ENCODE measurements around the gene COL23A1. TPM values are rescaled to one million over a fixed set of nuclear protein-coding genes. Genes with fewer than 3 reads are reported as not detected.

The COL23A1 gene
- 0.81 and 2.1 TPM in 2 replicates for polyA plus RNA-seq

DNA sequence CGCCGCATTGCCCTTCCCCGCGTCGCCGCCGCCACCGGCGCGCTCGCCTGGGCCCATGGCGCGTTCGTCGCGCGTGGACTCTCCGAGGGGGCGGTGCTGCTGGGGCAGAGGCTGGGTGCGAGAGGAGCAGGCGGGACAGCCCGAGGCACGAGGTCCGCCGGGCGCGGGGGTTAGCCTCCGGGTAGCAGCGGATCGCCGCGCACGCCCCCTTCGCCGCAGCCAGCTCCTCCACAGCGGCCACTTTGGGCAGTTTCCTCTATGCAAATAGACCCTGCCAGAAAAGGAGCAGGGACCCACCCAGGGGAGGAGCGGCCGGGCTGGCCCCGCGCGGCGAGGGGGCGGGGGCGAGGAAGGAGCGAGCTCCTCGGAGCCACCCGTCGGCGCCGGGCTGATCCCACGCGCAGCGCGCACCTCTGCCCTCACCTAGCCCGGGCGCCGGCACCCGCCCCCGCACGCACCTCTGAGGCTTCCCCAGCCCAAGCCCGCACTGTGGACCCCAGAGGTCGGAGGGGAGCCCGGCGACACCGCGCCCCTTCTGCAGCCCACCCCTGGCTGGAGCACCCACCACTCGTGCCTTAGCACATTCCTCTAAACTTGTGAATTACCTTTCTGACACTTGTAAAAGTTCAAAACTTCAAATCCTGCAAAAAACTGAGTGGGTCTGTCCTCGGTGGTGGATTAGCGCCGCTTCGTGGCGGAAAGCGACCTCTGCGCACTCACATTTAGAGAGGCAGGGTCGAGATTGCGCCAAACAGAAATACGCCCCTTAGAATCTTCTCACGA is at the start of gene COL23A1:
Gene COL23A1, minus strand, starts transcription at position 253 of the 783 bp plus-strand sequence.

DNA sequence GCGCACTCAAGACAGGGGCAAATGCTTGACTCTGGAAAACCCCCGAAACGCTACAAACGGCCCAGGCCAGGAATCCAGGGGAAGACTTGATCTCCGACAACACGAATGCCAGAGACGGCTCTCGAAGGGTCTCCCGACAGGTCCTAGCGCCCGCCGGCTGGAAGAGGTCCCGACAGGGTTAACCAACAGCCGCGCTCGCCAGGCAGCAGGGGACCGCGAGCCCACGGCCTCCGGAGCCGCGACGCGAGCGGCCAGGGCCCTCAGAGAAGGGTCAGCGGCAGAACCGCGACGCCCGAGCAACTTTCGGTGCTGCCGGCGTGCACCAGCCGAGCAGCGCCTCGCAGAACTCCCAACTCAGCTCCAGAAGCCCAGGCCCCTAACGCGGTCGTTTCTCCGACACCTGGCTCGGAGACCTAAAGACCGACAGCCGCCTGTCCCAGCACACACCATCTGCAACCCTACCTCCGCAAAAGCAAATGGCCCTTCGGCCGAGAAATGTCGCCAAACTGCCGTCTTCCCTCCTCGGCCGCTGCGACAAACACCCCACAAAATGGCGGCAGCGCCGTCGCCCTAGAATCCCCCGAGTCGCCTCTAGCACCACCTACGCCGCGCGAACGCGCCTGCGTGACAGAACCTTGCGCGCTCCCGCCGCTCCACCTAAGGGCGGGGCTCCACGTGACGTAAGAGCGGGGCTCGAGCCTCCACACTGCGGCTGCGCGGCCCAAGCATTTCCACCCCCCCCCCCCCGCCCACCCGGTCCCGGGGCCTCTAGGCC is 36.5 kb upstream of the COL23A1 start, which contains the start of gene CLK4:
Gene CLK4, minus strand, starts transcription at position 567 of the 775 bp plus-strand sequence. CDS start 3,634 bp downstream, outside the sequence.

DNA sequence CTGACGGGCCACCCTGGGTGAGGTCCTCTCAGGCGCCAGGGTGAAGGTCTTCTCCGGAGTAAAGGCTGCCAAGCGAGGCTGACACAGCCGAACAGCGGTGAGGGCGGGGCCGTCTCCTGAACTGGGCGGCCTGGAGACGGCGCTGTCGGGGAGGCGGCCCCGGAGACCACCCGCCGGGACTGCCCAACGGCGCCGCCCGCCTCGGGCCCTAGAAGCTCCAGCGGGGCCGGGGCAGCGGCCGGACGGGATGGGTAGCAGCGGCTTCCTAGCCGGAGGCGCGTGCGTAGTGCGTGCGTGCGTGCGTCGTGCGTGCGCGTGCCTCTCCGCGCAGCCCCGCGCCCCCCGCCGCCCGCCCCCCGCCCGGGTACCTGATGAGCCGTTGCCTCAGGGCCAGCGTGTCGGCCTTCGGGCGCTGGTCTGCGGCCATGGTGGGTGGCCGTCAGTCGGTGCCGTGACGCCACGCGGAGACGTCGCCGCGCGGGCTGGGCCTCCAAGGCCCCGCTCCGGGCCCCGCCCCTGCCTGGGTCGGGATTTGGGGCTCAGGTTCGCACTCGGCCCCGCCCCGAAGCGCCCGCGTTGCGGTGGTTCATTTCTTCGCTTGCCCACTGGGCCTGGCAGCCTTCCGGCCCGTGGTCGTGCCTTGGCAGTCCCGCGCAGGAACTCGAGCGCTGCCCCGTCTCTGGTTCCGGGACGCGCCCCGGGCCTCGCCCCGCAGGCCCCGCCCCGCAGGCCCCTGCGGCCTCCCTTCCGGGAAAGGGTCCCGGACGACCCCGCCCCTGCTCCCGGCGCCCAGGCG is 357.9 kb downstream of the COL23A1 start, which contains the start of gene PHYKPL:
Gene PHYKPL, minus strand, starts transcription at position 679 of the 796 bp plus-strand sequence. Its CDS starts 252 bp downstream, at position 427.

DNA sequence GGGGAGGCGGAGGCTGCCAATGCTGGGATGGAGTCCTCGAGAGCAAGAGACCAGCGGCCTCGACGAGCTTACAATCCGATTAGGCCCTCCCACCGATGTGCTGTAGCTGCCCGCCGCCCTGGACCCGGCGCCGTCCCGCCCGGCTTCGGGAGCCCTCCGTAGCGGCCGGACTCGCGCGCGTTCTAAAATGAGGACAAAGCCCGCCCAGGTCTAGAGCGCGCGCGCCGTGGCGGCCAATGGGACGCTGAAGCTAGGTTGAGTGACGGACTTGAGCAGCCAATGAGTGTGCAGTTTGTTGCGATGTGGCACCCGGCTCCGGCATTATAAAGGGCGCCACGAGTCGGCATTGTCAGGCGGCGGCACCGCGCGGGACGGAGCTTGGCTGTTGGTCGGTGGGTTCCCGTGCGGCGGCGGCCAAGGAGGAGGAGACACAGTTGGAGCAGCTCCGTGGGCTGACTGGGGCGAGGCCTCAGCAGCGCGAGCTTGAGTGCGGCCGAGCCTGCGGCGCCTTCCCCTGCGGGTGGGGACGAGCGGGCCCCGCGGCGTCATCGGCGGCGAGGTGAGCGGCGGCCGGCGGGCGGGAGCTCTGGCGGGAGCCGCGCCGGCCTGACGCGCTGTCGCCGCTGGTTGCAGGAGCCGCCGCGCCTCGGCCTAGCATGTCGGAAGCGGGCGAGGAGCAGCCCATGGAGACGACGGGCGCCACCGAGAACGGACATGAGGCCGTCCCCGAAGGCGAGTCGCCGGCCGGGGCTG is 385.8 kb downstream of the COL23A1 start, which contains the start of gene HNRNPAB:
Gene HNRNPAB, plus strand, starts transcription at position 352 of the 753 bp plus-strand sequence. Its CDS starts 305 bp downstream, at position 657.

Other genes with a start within 250 kb of the COL23A1 start
- 18.2 and 19.9 TPM in 2 replicates for gene CLK4, start 36.7 kb upstream of the COL23A1 start, polyA plus RNA-seq
- 7.0 and 8.1 TPM in 2 replicates for gene ZNF354A, start 140.3 kb upstream of the COL23A1 start, polyA plus RNA-seq